Activated CD4-positive, alpha-beta T cell treated with anti-CD3 and anti-CD28 coated beads for 1 hour (primary cell): ENCODE measurements around the gene MMP24OS.

Experiments used
- DNase-seq: peaks from one replicate; pipeline ENCODE4 v3.0.0-alpha.2; 2020

The MMP24OS gene

GRCh38 chr20:35243986-35244385, 33.9 kb downstream of the MMP24OS start:
- no peak for DNase-seq

- DNase-seq, result no peak
These were observed 34.6 kb downstream of the MMP24OS start for GRCh38 chr20:35243317-35243716.

- DNase-seq, result no peak
These were observed 37.1 kb downstream of the MMP24OS start for GRCh38 chr20:35240811-35241293.

- no peak for DNase-seq
These were observed 37.7 kb downstream of the MMP24OS start for GRCh38 chr20:35240083-35240810.

- DNase-seq, result no peak
These were observed 39.2 kb downstream of the MMP24OS start for GRCh38 chr20:35238735-35239134.

- no peak for DNase-seq
These were observed 39.8 kb downstream of the MMP24OS start for GRCh38 chr20:35238170-35238569.

- DNase-seq, result no peak
These were observed 40.4 kb downstream of the MMP24OS start for GRCh38 chr20:35237486-35237885.

- DNase-seq, result no peak
These were observed 42.0 kb downstream of the MMP24OS start for GRCh38 chr20:35235881-35236280.

- DNase-seq, result no peak
These were observed 45.3 kb downstream of the MMP24OS start for GRCh38 chr20:35232575-35232974.

GRCh38 chr20:35226884-35227681, 50.8 kb downstream of the MMP24OS start:
- DNase-seq, result peak; percentile 10
